PC-3 (cell line): ENCODE data around the gene ARHGEF28.

Experiments
- EZH2 ChIP-seq: fragments of 300-600 bp; sonication (generic); IDR thresholded peaks from one replicate; pipeline ENCODE4 v1.6.1; 2017; ENCODE audit warnings: antibody characterized with exemption, mild to moderate bottlenecking, low read length; ENCODE audit not compliant: unreplicated experiment
- EZH2phosphoT487 ChIP-seq: fragments of 300-600 bp; sonication (generic); IDR thresholded peaks from 2 replicates; pipeline ENCODE4 v1.6.1; 2018; ENCODE audit warnings: mild to moderate bottlenecking, antibody characterized with exemption, low read length, borderline replicate concordance
- TF ChIP-seq, protein P1 (sequence below): fragments of 300-600 bp; sonication (generic); conservative IDR thresholded peaks from 2 replicates; pipeline ENCODE4 v1.5.1; 2017; ENCODE audit warnings: antibody characterized with exemption, low read depth, mild to moderate bottlenecking, low read length

DNA sequence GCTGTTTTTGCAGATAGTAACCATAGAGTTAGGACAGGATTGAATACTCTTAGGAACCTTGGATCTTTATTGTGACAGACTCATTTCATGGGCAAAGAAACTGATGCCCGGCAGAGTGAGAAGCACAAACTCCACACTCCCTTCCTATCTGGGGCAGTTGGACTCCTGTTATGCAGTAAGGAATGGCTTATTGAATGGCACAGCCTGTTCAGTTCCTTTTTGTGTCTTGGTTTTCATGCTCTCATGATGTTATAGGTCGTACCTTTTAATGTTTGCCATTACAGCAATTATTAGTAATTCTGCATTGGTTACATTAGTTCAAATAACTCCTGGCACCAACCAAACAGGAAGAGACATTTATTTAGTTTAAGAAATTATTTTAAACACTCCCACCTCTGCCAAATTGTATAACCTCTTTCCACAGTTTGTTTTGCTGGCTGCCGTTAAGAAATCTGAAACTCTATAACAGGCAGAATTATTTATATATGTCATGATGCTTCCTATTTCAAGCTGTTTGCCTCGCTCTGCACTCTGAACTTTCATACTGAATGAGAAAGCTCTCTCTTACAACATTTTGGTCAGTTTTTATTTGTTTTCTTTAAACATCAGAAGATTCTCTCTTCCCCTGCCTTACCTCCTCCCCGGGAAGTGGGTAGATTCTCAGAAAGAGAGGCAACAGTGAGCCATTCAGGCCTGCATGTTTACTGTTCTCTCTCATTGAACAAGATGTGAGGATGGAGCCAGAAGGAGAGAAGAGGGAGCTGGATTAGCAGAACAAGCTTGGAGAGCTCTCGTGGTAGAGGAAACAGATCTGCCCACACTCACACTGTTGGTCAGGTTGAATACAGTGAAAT is 144.4 kb downstream of the ARHGEF28 start:
- no peak for TF ChIP-seq EZH2
- TF ChIP-seq, protein P1, sequence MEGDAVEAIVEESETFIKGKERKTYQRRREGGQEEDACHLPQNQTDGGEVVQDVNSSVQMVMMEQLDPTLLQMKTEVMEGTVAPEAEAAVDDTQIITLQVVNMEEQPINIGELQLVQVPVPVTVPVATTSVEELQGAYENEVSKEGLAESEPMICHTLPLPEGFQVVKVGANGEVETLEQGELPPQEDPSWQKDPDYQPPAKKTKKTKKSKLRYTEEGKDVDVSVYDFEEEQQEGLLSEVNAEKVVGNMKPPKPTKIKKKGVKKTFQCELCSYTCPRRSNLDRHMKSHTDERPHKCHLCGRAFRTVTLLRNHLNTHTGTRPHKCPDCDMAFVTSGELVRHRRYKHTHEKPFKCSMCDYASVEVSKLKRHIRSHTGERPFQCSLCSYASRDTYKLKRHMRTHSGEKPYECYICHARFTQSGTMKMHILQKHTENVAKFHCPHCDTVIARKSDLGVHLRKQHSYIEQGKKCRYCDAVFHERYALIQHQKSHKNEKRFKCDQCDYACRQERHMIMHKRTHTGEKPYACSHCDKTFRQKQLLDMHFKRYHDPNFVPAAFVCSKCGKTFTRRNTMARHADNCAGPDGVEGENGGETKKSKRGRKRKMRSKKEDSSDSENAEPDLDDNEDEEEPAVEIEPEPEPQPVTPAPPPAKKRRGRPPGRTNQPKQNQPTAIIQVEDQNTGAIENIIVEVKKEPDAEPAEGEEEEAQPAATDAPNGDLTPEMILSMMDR, result no peak
- TF ChIP-seq EZH2phosphoT487, result no peak
